Neural cell (in vitro differentiated cells): ENCODE measurements around the gene HEYL. TPM values are rescaled to one million over a fixed set of nuclear protein-coding genes. Genes with fewer than 3 reads are reported as not detected.

Experiments used
- H2AFZ ChIP-seq: fragments of 200-600, 300-800 bp; sonication (generic), shearing (Covaris generic); 2 replicates; pipeline ENCODE4 v1.6.0; 2014; ENCODE audit warnings: low read depth, mild to moderate bottlenecking, antibody characterized with exemption, low read length, moderate library complexity
- H3F3A ChIP-seq: fragments of 200-600 bp; shearing (Covaris generic); 2 replicates; pipeline ENCODE4 v1.6.1; 2016; ENCODE audit warnings: mild to moderate bottlenecking, moderate library complexity, mixed read lengths, antibody characterized with exemption, low read length; ENCODE audit not compliant: insufficient read depth, poor library complexity, severe bottlenecking
- H3K27ac ChIP-seq: fragments of 200-600, 300-800 bp; sonication (generic), shearing (Covaris generic); 2 replicates; pipeline ENCODE4 v1.5.1; 2014; ENCODE audit warnings: mild to moderate bottlenecking, low read length, moderate library complexity
- H3K27me3 ChIP-seq: fragments of 300-800, 200-600 bp; sonication (generic), shearing (Covaris generic); 2 replicates; pipeline ENCODE4 v1.6.0; 2014; ENCODE audit warnings: mild to moderate bottlenecking, low read depth, low read length, moderate library complexity; ENCODE audit not compliant: insufficient read depth
- H3K36me3 ChIP-seq: fragments of 300-800, 200-600 bp; sonication (generic), shearing (Covaris generic); 2 replicates; pipeline ENCODE4 v1.5.1; 2014; ENCODE audit warnings: mild to moderate bottlenecking, antibody characterized with exemption, low read length, moderate library complexity; ENCODE audit not compliant: insufficient read depth
- H3K4me2 ChIP-seq: fragments of 300-800, 200-600 bp; sonication (generic), shearing (Covaris generic); 2 replicates; pipeline ENCODE4 v1.6.0; 2014; ENCODE audit warnings: mild to moderate bottlenecking, low read length
- H3K4me3 ChIP-seq: fragments of 300-800, 200-600 bp; sonication (generic), shearing (Covaris generic); 2 replicates; pipeline ENCODE4 v1.5.1; 2014; ENCODE audit warnings: mild to moderate bottlenecking, low read length, moderate library complexity
- H3K79me2 ChIP-seq: fragments of 200-600 bp; shearing (Covaris generic); replicated peaks from 2 replicates; pipeline ENCODE4 v1.6.0; 2014; ENCODE audit warnings: mild to moderate bottlenecking, low read length, moderate library complexity; ENCODE audit not compliant: insufficient read depth
- H3K9ac ChIP-seq: fragments of 300-800, 200-600 bp; sonication (generic), shearing (Covaris generic); 2 replicates; pipeline ENCODE4 v1.6.1; 2016; ENCODE audit warnings: mild to moderate bottlenecking, low read length, mixed read lengths
- H3K9me2 ChIP-seq: fragments of 200-600 bp; shearing (Covaris generic); 2 replicates; pipeline ENCODE4 v1.6.1; 2016; ENCODE audit warnings: mild to moderate bottlenecking, low read length, mixed read lengths; ENCODE audit not compliant: insufficient read depth
- H3K9me3 ChIP-seq: fragments of 200-600, 300-800 bp; sonication (generic), shearing (Covaris generic); 2 replicates; pipeline ENCODE4 v1.6.1; 2016; ENCODE audit warnings: mild to moderate bottlenecking, mixed run types, low read length, moderate library complexity, mixed read lengths
- H4K20me1 ChIP-seq: fragments of 200-600 bp; shearing (Covaris generic); 2 replicates; pipeline ENCODE4 v1.6.1; 2016; ENCODE audit warnings: mild to moderate bottlenecking, mixed run types; ENCODE audit not compliant: insufficient read depth
- EP300 ChIP-seq: fragments of 450-650 bp; conservative IDR thresholded peaks from 2 replicates; pipeline ENCODE4 v1.6.1; 2014; ENCODE audit warnings: antibody characterized with exemption, mild to moderate bottlenecking, moderate library complexity; ENCODE audit not compliant: poor library complexity, severe bottlenecking
- EZH2 ChIP-seq: fragments of 200-600, 300-800 bp; shearing (Covaris generic), sonication (generic); IDR thresholded peaks from 2 replicates; pipeline ENCODE4 v1.6.1; 2014; ENCODE audit warnings: antibody characterized with exemption, low read length, borderline replicate concordance, mild to moderate bottlenecking; ENCODE audit not compliant: insufficient read depth, poor library complexity, severe bottlenecking
- MXI1 ChIP-seq: fragments of 450-650 bp; conservative IDR thresholded peaks from 2 replicates; pipeline ENCODE4 v1.6.1; 2014; ENCODE audit warnings: antibody characterized with exemption, mild to moderate bottlenecking; ENCODE audit not compliant: poor library complexity, severe bottlenecking
- POLR2AphosphoS5 ChIP-seq: IDR thresholded peaks from 2 replicates; pipeline ENCODE4 v1.6.1; 2012
- RAD21 ChIP-seq: fragments of 450-650 bp; conservative IDR thresholded peaks from 2 replicates; pipeline ENCODE4 v1.6.1; 2014; ENCODE audit warnings: antibody characterized with exemption, mild to moderate bottlenecking, moderate library complexity
- REST ChIP-seq: IDR thresholded peaks from 2 replicates; pipeline ENCODE4 v1.6.1; 2012; ENCODE audit warnings: borderline replicate concordance
- SMC3 ChIP-seq: fragments of 450-650 bp; conservative IDR thresholded peaks from 2 replicates; pipeline ENCODE4 v1.6.1; 2014; ENCODE audit warnings: antibody characterized with exemption, mild to moderate bottlenecking, moderate library complexity; ENCODE audit not compliant: poor library complexity
- TAF1 ChIP-seq: IDR thresholded peaks from 2 replicates; pipeline ENCODE4 v1.6.1; 2012; ENCODE audit warnings: low read depth
- polyA plus RNA-seq: library from polyadenylated mRNA; depleted of rRNA; stranded (reverse); fragments of >200 nt; gene quantifications from 2 replicates; pipeline ENCODE4 v1.2.3, GENCODE V29; 2014
- TF ChIP-seq, protein P1 (sequence below): fragments of 450-650 bp; IDR thresholded peaks from 2 replicates; pipeline ENCODE4 v1.5.1; 2014; ENCODE audit warnings: antibody characterized with exemption, mild to moderate bottlenecking, moderate library complexity; ENCODE audit not compliant: poor library complexity, severe bottlenecking

HEYL gene
- polyA plus RNA-seq, 1 donor from 2014 or later, result not detected

GRCh38 chr1:39688706-39689105 is 49.3 kb upstream of the HEYL start:
- Histone ChIP-seq H3K4me3 (peak overlapping the region; percentile 90), H3F3A (no peaks in the 10 kb centered on the region), H2AFZ (no peak overlapping the region), H3K27me3 (peaks cover 37% of the 10 kb centered on the region), H3K9ac (no peak overlapping the region), H3K9me3 (no peaks in the 10 kb centered on the region), H3K9me2 (no peaks in the 10 kb centered on the region), H3K27ac (no peak overlapping the region), H4K20me1 (no peaks in the 10 kb centered on the region), H3K4me2 (peak overlapping the region; percentile 97), H3K36me3 (no peaks in the 10 kb centered on the region), H3K79me2 (peaks cover 5% of the 10 kb centered on the region)
- TF ChIP-seq RAD21 (no peak), REST (no peak), MXI1 (no peak), EZH2 (no peak)

- no peaks in the 10 kb centered on the region for H3F3A ChIP-seq
- H3K79me2 ChIP-seq, result peaks cover 5% of the 10 kb centered on the region
- peak overlapping the region; percentile 29 for H3K27ac ChIP-seq
- TF ChIP-seq MXI1 (no peak), EZH2 (no peak)
- H3K36me3 ChIP-seq, result peaks cover 3% of the 10 kb centered on the region
- H3K4me2 ChIP-seq, result peak overlapping the region; percentile 47
- peak overlapping the region; percentile 50 for H3K4me3 ChIP-seq
- H3K9me2 ChIP-seq, result no peaks in the 10 kb centered on the region
- no peak overlapping the region for H2AFZ ChIP-seq
- peak overlapping the region; percentile 31 for H3K9ac ChIP-seq
- H4K20me1 ChIP-seq, result no peaks in the 10 kb centered on the region
- peaks cover 34% of the 10 kb centered on the region for H3K27me3 ChIP-seq
- H3K9me3 ChIP-seq, result no peaks in the 10 kb centered on the region
Measured at GRCh38 chr1:39687243-39687642, 47.8 kb upstream of the HEYL start.

GRCh38 chr1:39685071-39685470 is 45.6 kb upstream of the HEYL start:
- Histone ChIP-seq H3K9me2 (no peaks in the 10 kb centered on the region), H3F3A (no peaks in the 10 kb centered on the region), H3K27me3 (peaks cover 34% of the 10 kb centered on the region), H3K79me2 (no peaks in the 10 kb centered on the region), H3K9me3 (no peaks in the 10 kb centered on the region), H2AFZ (no peak overlapping the region), H3K9ac (no peak overlapping the region), H4K20me1 (no peaks in the 10 kb centered on the region), H3K36me3 (peaks cover 9% of the 10 kb centered on the region), H3K27ac (no peak overlapping the region), H3K4me3 (no peak overlapping the region), H3K4me2 (no peak overlapping the region)
- TF ChIP-seq, protein P1, sequence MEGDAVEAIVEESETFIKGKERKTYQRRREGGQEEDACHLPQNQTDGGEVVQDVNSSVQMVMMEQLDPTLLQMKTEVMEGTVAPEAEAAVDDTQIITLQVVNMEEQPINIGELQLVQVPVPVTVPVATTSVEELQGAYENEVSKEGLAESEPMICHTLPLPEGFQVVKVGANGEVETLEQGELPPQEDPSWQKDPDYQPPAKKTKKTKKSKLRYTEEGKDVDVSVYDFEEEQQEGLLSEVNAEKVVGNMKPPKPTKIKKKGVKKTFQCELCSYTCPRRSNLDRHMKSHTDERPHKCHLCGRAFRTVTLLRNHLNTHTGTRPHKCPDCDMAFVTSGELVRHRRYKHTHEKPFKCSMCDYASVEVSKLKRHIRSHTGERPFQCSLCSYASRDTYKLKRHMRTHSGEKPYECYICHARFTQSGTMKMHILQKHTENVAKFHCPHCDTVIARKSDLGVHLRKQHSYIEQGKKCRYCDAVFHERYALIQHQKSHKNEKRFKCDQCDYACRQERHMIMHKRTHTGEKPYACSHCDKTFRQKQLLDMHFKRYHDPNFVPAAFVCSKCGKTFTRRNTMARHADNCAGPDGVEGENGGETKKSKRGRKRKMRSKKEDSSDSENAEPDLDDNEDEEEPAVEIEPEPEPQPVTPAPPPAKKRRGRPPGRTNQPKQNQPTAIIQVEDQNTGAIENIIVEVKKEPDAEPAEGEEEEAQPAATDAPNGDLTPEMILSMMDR, result no peak
- TF ChIP-seq POLR2AphosphoS5 (no peak), REST (no peak), RAD21 (no peak), EZH2 (no peak), MXI1 (no peak), SMC3 (no peak), EP300 (no peak), TAF1 (no peak)
